ENCODE measurements around the gene MED27.

GRCh38 chr9:131972889-131973288 lies 106.8 kb downstream of the MED27 start:
- TF ChIP-seq POLR2A (IDR thresholded peaks at IDR 0.05; ENCODE audit: extremely low read depth, insufficient read length) (no peak), CTCF (IDR thresholded peaks at IDR 0.05; ENCODE audit: low read depth, low read length) (no peak)
